ENCODE data around the gene TNIK.

GRCh38 chr3:171028779-171029232 lies 431.4 kb downstream of the TNIK start:
- TF ChIP-seq CTCF (IDR thresholded peaks at IDR 0.05), result no peak
- no peak for TF ChIP-seq ZFX (IDR thresholded peaks at IDR 0.05; ENCODE audit: borderline replicate concordance)
